Mesenchymal stem cell (in vitro differentiated cells and primary cell): Measurements from ENCODE around the gene DLK2.
"Not testable (repeated sequence)": the region's sequence is repeated elsewhere in the genome, so short reads cannot be mapped to it uniquely, and the experiment has no call there.

Source experiments
- DNase-seq: peaks from one replicate; pipeline ENCODE4 v3.0.0-alpha.2; 2013
- H2AFZ ChIP-seq: one replicate; pipeline ENCODE4 v1.6.1; 2013; ENCODE audit warnings: low read depth, mild to moderate bottlenecking, control low read depth, inconsistent platforms, low read length, moderate library complexity
- H2AK5ac ChIP-seq: 2 replicates; pipeline ENCODE4 v1.6.1; 2013; ENCODE audit warnings: low read length, moderate library complexity, mild to moderate bottlenecking, inconsistent platforms; ENCODE audit not compliant: severe bottlenecking
- H2BK120ac ChIP-seq: one replicate; pipeline ENCODE4 v1.6.1; 2013; ENCODE audit warnings: low read depth, mild to moderate bottlenecking, inconsistent platforms, low read length, moderate library complexity
- H2BK12ac ChIP-seq, 2 experiments: one replicate each; pipeline ENCODE4 v1.6.1; 2013; ENCODE audit warnings: inconsistent platforms in 2 of 2, low read length in 2 of 2, mild to moderate bottlenecking in 2 of 2, moderate library complexity in 2 of 2, control low read depth in 1 of 2
- H2BK15ac ChIP-seq: one replicate; pipeline ENCODE4 v1.6.1; 2013; ENCODE audit warnings: mild to moderate bottlenecking, low read depth, inconsistent platforms; ENCODE audit not compliant: poor library complexity, severe bottlenecking
- H2BK5ac ChIP-seq: 2 replicates; pipeline ENCODE4 v1.6.1; 2013; ENCODE audit warnings: low read depth, mild to moderate bottlenecking, low read length, control low read depth, inconsistent platforms; ENCODE audit not compliant: poor library complexity, severe bottlenecking
- H3K14ac ChIP-seq, 2 experiments: one replicate each; pipeline ENCODE4 v1.6.1; 2013; ENCODE audit warnings: inconsistent platforms in 2 of 2, low read length in 2 of 2, control low read depth in 1 of 2, mild to moderate bottlenecking in 1 of 2, moderate library complexity in 1 of 2
- H3K18ac ChIP-seq, 2 experiments: one replicate each; pipeline ENCODE4 v1.6.1; 2013; ENCODE audit warnings: inconsistent platforms in 2 of 2, low read length in 2 of 2, control low read depth in 1 of 2, low read depth in 1 of 2, mild to moderate bottlenecking in 1 of 2
- H3K23ac ChIP-seq, 2 experiments: one replicate each; pipeline ENCODE4 v1.6.1; 2013; ENCODE audit warnings: inconsistent platforms in 2 of 2, low read length in 2 of 2, mild to moderate bottlenecking in 2 of 2, moderate library complexity in 2 of 2, control low read depth in 1 of 2
- H3K27ac ChIP-seq: 2 replicates; pipeline ENCODE4 v1.5.1; 2013; ENCODE audit warnings: mild to moderate bottlenecking, moderate library complexity, low read length, control low read depth, inconsistent platforms; ENCODE audit not compliant: poor library complexity, severe bottlenecking
- H3K27me3 ChIP-seq, 2 experiments: 2 replicates each; pipeline versions ENCODE4 v1.6.1 to v1.7.0; 2013; ENCODE audit warnings: low read length in 2 of 2, mild to moderate bottlenecking in 2 of 2, moderate library complexity in 2 of 2, control low read depth in 1 of 2, inconsistent platforms in 1 of 2; ENCODE audit not compliant: control insufficient read depth in 1 of 2, insufficient read depth in 1 of 2
- H3K36me3 ChIP-seq, 2 experiments: 2 replicates each; pipeline versions ENCODE4 v1.6.1 to v1.7.0; 2013; ENCODE audit warnings: low read length in 2 of 2, control low read depth in 1 of 2, inconsistent platforms in 1 of 2, low read depth in 1 of 2, mild to moderate bottlenecking in 1 of 2; ENCODE audit not compliant: insufficient read depth in 2 of 2, control insufficient read depth in 1 of 2
- H3K4ac ChIP-seq, 2 experiments: one replicate each; pipeline ENCODE4 v1.6.1; 2013; ENCODE audit warnings: inconsistent platforms in 2 of 2, low read length in 2 of 2, mild to moderate bottlenecking in 2 of 2, moderate library complexity in 2 of 2, control low read depth in 1 of 2, low read depth in 1 of 2
- H3K4me1 ChIP-seq: 2 replicates; pipeline ENCODE4 v1.6.1; 2013; ENCODE audit warnings: low read depth, low read length, control low read depth; ENCODE audit not compliant: control insufficient read depth, insufficient read depth
- H3K4me2 ChIP-seq: 2 replicates; pipeline ENCODE4 v1.6.1; 2013; ENCODE audit warnings: low read length, mild to moderate bottlenecking, inconsistent platforms; ENCODE audit not compliant: poor library complexity, severe bottlenecking
- H3K4me3 ChIP-seq, 2 experiments: 2 replicates each; pipeline versions ENCODE4 v1.5.1 to v1.7.0; 2013; ENCODE audit warnings: low read length in 2 of 2, mild to moderate bottlenecking in 2 of 2, control low read depth in 1 of 2, low read depth in 1 of 2; ENCODE audit not compliant: insufficient read depth in 1 of 2
- H3K79me1 ChIP-seq: replicated peaks from 2 replicates; pipeline ENCODE4 v1.6.1; 2013; ENCODE audit warnings: mild to moderate bottlenecking, control low read depth, low read length, inconsistent platforms; ENCODE audit not compliant: poor library complexity, severe bottlenecking
- H3K9ac ChIP-seq: 2 replicates; pipeline ENCODE4 v1.7.0; 2013; ENCODE audit warnings: mild to moderate bottlenecking, low read length, moderate library complexity
- H3K9me3 ChIP-seq: 2 replicates; pipeline ENCODE4 v1.7.0; 2013; ENCODE audit warnings: mild to moderate bottlenecking, low read length; ENCODE audit not compliant: control insufficient read depth
- H4K8ac ChIP-seq: one replicate; pipeline ENCODE4 v1.6.1; 2013; ENCODE audit warnings: inconsistent platforms, mild to moderate bottlenecking, low read length, moderate library complexity
- H4K91ac ChIP-seq: one replicate; pipeline ENCODE4 v1.6.1; 2013; ENCODE audit warnings: mild to moderate bottlenecking, low read length, inconsistent platforms
- WGBS: methylation state at CpG from one replicate; pipeline ENCODE4 v1.1.7; 2013; ENCODE audit warnings: mixed read lengths; 5-methylcytosine and 5-hydroxymethylcytosine counted together

Gene DLK2

DNA sequence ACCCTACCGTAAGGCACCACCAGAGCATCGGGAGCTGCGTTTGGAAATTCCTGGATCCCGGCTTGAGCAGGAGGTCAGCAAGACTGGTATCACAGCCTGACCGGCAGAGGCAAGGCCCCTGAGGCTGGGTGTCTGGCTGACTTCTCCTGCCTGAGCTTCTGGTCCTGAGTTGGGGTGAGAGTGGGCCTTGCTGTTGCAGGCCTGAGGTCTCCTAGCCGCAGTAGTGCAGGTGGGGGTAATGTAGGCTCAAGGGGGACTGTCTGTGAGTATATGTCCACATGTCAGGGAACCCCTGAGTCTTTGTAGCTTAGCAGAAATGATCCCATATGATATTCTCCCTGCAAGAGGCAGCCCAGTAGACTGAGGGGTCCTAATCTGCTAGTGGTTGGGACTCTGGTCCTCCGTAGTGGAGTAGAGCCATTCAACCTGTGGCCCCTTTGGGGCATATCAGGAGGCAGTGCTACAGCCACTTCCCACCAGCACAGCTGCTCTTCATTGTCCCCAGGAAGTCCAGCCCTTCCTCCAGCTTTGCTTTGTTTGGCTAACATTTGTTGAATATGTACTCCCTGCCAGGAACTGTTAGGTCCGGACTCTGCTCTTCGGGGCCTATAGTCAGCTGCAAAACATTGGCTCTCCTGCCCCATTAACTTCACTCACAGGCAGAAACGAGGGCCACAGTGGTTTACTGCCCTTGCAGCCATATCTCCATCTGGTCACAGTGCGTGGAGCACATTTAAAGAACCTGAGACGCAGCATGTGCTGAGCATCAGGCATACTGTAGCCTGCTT is 43.9 kb upstream of the DLK2 start:
- no peak overlapping the region for H4K91ac ChIP-seq
- H3K36me3 ChIP-seq = peaks cover 65 to 66% of the 10 kb centered on the region in 2 experiments
- no peaks in the 10 kb centered on the region for H3K27me3 ChIP-seq
- H2BK15ac ChIP-seq = no peak overlapping the region
- no peak overlapping the region for H3K14ac ChIP-seq
- peaks cover 28% of the 10 kb centered on the region for H3K4me1 ChIP-seq
- H3K23ac ChIP-seq = no peak overlapping the region
- H2AK5ac ChIP-seq = no peak overlapping the region
- no peak overlapping the region for H2BK120ac ChIP-seq
- H3K4ac ChIP-seq = no peak overlapping the region
- WGBS = 96% methylated on average over 12 of the region's 12 CpGs
- H3K9me3 ChIP-seq = no peaks in the 10 kb centered on the region
- no peak for DNase-seq
- H3K79me1 ChIP-seq = peaks cover 26% of the 10 kb centered on the region
- H3K9ac ChIP-seq = no peak overlapping the region
- H2AFZ ChIP-seq = no peak overlapping the region
- H2BK12ac ChIP-seq = no peak overlapping the region
- no peak overlapping the region for H3K18ac ChIP-seq
- no peak overlapping the region for H3K4me3 ChIP-seq
- no peak overlapping the region for H3K27ac ChIP-seq
- H3K4me2 ChIP-seq = no peak overlapping the region
- H4K8ac ChIP-seq = no peak overlapping the region
- H2BK5ac ChIP-seq = no peak overlapping the region

DNA sequence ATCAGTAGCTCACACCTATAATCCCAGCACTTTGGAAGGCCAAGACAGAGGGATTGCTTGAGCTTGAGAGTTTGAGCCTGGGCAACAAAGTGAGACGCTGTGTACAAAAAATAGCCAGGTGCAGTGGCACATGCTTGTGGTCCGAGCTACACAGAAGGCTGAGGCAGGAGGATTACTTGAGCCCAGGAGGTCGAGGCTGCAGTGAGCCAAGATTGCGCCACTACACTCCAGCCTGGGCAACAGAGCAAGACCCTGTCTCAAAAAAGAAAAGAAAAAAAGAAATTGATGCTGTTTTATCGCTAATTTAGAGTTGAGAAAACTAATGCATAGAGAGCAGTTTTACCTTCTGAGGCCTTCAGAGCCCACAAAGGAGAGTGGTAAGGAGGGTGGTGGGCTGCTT is 42.9 kb upstream of the DLK2 start:
- not testable (repeated sequence) for H3K9ac ChIP-seq, H3K4ac ChIP-seq, H2BK15ac ChIP-seq, H4K8ac ChIP-seq, H2BK120ac ChIP-seq, H2BK5ac ChIP-seq, H3K9me3 ChIP-seq, DNase-seq, H2AK5ac ChIP-seq, H3K27me3 ChIP-seq, H3K4me2 ChIP-seq, H4K91ac ChIP-seq, H2BK12ac ChIP-seq, H3K27ac ChIP-seq, H2AFZ ChIP-seq, H3K23ac ChIP-seq, H3K18ac ChIP-seq, H3K4me3 ChIP-seq, H3K14ac ChIP-seq
- Histone ChIP-seq H3K36me3 (peaks cover 58 to 59% of the 10 kb centered on the region in 2 experiments), H3K4me1 (peaks cover 30% of the 10 kb centered on the region), H3K79me1 (peaks cover 28% of the 10 kb centered on the region)
- WGBS = 97% methylated on average over 5 of the region's 5 CpGs

DNA sequence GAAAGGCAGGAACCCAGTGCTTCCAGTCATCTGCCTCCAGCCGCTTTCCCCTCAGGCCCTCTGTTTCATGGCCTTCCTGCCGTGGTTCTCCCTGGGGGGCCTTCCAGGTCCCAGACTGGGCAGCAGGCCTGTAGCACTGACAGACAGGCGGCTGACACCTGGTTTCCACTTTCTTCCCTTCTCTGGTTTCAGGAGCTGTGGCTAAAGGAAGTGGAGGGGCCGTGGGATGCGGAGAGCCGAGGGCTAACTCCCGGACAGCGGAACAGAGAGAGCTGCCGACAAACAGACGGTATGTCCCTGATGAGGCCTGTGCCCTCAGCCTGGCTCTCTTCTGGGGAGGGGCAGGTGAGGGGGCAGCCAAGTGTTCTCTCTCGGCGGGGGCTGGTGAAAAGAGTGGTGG is 42.3 kb upstream of the DLK2 start:
- Histone ChIP-seq H3K27ac (no peak overlapping the region), H4K91ac (no peak overlapping the region), H2BK15ac (no peak overlapping the region), H2AFZ (no peak overlapping the region), H3K27me3 (no peaks in the 10 kb centered on the region), H3K36me3 (peaks cover 53% of the 10 kb centered on the region in 2 experiments), H3K4me3 (no peak overlapping the region), H2BK120ac (no peak overlapping the region), H2BK5ac (no peak overlapping the region), H2AK5ac (peak overlapping the region; percentile 30), H3K4me1 (peaks cover 30% of the 10 kb centered on the region), H2BK12ac (no peak overlapping the region), H4K8ac (no peak overlapping the region), H3K14ac (no peak overlapping the region), H3K9me3 (no peaks in the 10 kb centered on the region), H3K9ac (no peak overlapping the region), H3K79me1 (peaks cover 29% of the 10 kb centered on the region), H3K4me2 (no peak overlapping the region), H3K18ac (no peak overlapping the region), H3K4ac (no peak overlapping the region), H3K23ac (no peak overlapping the region)
- no peak for DNase-seq
- WGBS = 95% methylated on average over 12 of the region's 12 CpGs

DNA sequence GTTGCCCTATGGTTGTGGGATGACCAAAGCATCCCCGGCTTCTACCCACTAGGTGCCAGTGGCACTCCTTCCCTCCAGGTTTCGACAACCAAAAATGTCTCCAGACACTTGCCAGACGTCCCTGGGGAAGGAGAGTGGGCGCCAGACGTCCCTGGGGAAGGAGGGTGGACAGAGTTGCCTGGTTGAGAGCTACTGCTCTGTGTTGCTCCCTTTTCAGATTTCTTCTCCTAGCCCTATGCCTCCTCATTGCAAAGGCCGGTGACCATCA is 41.7 kb upstream of the DLK2 start:
- WGBS = 82% methylated on average over 5 of the region's 6 CpGs
- Histone ChIP-seq H3K27me3 (no peaks in the 10 kb centered on the region), H3K79me1 (peaks cover 31% of the 10 kb centered on the region), H2BK120ac (no peak overlapping the region), H3K18ac (no peak overlapping the region), H4K91ac (no peak overlapping the region), H4K8ac (no peak overlapping the region), H2AFZ (no peak overlapping the region), H3K4ac (no peak overlapping the region), H3K27ac (no peak overlapping the region), H2BK12ac (no peak overlapping the region), H3K14ac (no peak overlapping the region), H3K36me3 (peaks cover 47 to 52% of the 10 kb centered on the region in 2 experiments), H2AK5ac (peak overlapping the region; percentile 36), H3K9me3 (no peaks in the 10 kb centered on the region), H2BK5ac (no peak overlapping the region), H3K4me2 (no peak overlapping the region), H3K4me3 (no peak overlapping the region), H3K9ac (no peak overlapping the region), H3K4me1 (peaks cover 33% of the 10 kb centered on the region), H3K23ac (no peak overlapping the region), H2BK15ac (peak overlapping the region; percentile 52)
- no peak for DNase-seq
